ENCODE results near the gene EPB41L4B. TPM values are rescaled to one million over a fixed set of nuclear protein-coding genes. Genes with fewer than 3 reads are reported as not detected.

Gene EPB41L4B
- total RNA-seq, 1 experiment from 2014 or later, result 20.2 TPM

- H3K27me3 Mint-ChIP-seq (ENCODE audit: insufficient read depth, unreplicated experiment), result no peaks in the 10 kb centered on the region
- H3K4me1 Mint-ChIP-seq (ENCODE audit: insufficient read depth, unreplicated experiment), result peaks cover 63% of the 10 kb centered on the region
- H3K4me3 Mint-ChIP-seq (ENCODE audit: unreplicated experiment), result no peak overlapping the region
- intact Hi-C loops (cut with micrococcal nuclease), result no loop called here
- H3K36me3 Mint-ChIP-seq (ENCODE audit: insufficient read depth, unreplicated experiment), result peaks cover 16% of the 10 kb centered on the region
- no TSS peak for BruUV-seq (replicated peaks)
- DNase-seq (ENCODE audit: unreplicated experiment), result no peak
- no peak for TF ChIP-seq CTCF (IDR thresholded peaks at IDR 0.05; ENCODE audit: unreplicated experiment)
- H3K9me3 Mint-ChIP-seq (ENCODE audit: unreplicated experiment), result no peaks in the 10 kb centered on the region
- CTCF ChIA-PET, result interaction anchor here (0.7 to 1.2 kb wide), 4 partner anchors 54 to 458 kb away, joined by 3 to 5 read pairs (median 3); no protein-coding TSS in a partner anchor
- peak overlapping the region; percentile 58 for H3K27ac Mint-ChIP-seq (ENCODE audit: low read depth, unreplicated experiment)
- POLR2A ChIA-PET, result interaction anchor here (0.7 to 2.4 kb wide), 3 partner anchors 59 to 231 kb away, joined by 3 to 8 read pairs (median 3); no protein-coding TSS in a partner anchor
These were observed 8.1 kb downstream of the EPB41L4B start for GRCh38 chr9:109312783-109313182.

- Mint-ChIP-seq H3K27me3 (ENCODE audit: insufficient read depth, unreplicated experiment) (no peaks in the 10 kb centered on the region), H3K27ac (ENCODE audit: low read depth, unreplicated experiment) (no peak overlapping the region), H3K4me1 (ENCODE audit: insufficient read depth, unreplicated experiment) (peaks cover 62% of the 10 kb centered on the region), H3K36me3 (ENCODE audit: insufficient read depth, unreplicated experiment) (peaks cover 16% of the 10 kb centered on the region), H3K9me3 (ENCODE audit: unreplicated experiment) (no peaks in the 10 kb centered on the region), H3K4me3 (ENCODE audit: unreplicated experiment) (no peak overlapping the region)
- no TSS peak for BruUV-seq (replicated peaks)
- no peak for DNase-seq (ENCODE audit: unreplicated experiment)
- no peak for TF ChIP-seq CTCF (IDR thresholded peaks at IDR 0.05; ENCODE audit: unreplicated experiment)
- ChIA-PET POLR2A (interaction anchor here (0.7 to 1.3 kb wide), 3 partner anchors 14 to 57 kb away, joined by 3 to 5 read pairs (median 3); no protein-coding TSS in a partner anchor), CTCF (no interaction called here)
- intact Hi-C loops (cut with micrococcal nuclease), result no loop called here
These were observed 9.1 kb downstream of the EPB41L4B start for GRCh38 chr9:109311731-109312130.

GRCh38 chr9:109311286-109311685 is 9.6 kb downstream of the EPB41L4B start:
- intact Hi-C loops (cut with micrococcal nuclease), result no loop called here
- DNase-seq (ENCODE audit: unreplicated experiment), result no peak
- Mint-ChIP-seq H3K4me3 (ENCODE audit: unreplicated experiment) (no peak overlapping the region), H3K4me1 (ENCODE audit: insufficient read depth, unreplicated experiment) (peaks cover 58% of the 10 kb centered on the region), H3K36me3 (ENCODE audit: insufficient read depth, unreplicated experiment) (peaks cover 16% of the 10 kb centered on the region), H3K27ac (ENCODE audit: low read depth, unreplicated experiment) (no peak overlapping the region), H3K9me3 (ENCODE audit: unreplicated experiment) (no peaks in the 10 kb centered on the region), H3K27me3 (ENCODE audit: insufficient read depth, unreplicated experiment) (no peaks in the 10 kb centered on the region)
- CTCF ChIA-PET, result no interaction called here
- POLR2A ChIA-PET, result interaction anchor here (0.6 to 1.3 kb wide), 6 partner anchors 11 to 245 kb away, joined by 3 to 5 read pairs (median 3); no protein-coding TSS in a partner anchor
- BruUV-seq (replicated peaks), result no TSS peak
- TF ChIP-seq CTCF (IDR thresholded peaks at IDR 0.05; ENCODE audit: unreplicated experiment), result no peak

- TF ChIP-seq CTCF (IDR thresholded peaks at IDR 0.05; ENCODE audit: unreplicated experiment), result no peak
- no peak for DNase-seq (ENCODE audit: unreplicated experiment)
- peaks cover 50% of the 10 kb centered on the region for H3K4me1 Mint-ChIP-seq (ENCODE audit: insufficient read depth, unreplicated experiment)
- BruUV-seq (replicated peaks), result no TSS peak
- CTCF ChIA-PET, result interaction anchor here (0.5 to 0.8 kb wide), 4 partner anchors 30 to 162 kb away, joined by 3 read pairs; no protein-coding TSS in a partner anchor
- intact Hi-C loops (cut with micrococcal nuclease), result no loop called here
- H3K9me3 Mint-ChIP-seq (ENCODE audit: unreplicated experiment), result no peaks in the 10 kb centered on the region
- H3K27ac Mint-ChIP-seq (ENCODE audit: low read depth, unreplicated experiment), result no peak overlapping the region
- POLR2A ChIA-PET, result interaction anchor here (0.9 to 1.3 kb wide), 4 partner anchors 10 to 57 kb away, joined by 3 to 5 read pairs (median 4); no protein-coding TSS in a partner anchor
- H3K36me3 Mint-ChIP-seq (ENCODE audit: insufficient read depth, unreplicated experiment), result peaks cover 11% of the 10 kb centered on the region
- peak overlapping the region; percentile 8 for H3K4me3 Mint-ChIP-seq (ENCODE audit: unreplicated experiment)
- H3K27me3 Mint-ChIP-seq (ENCODE audit: insufficient read depth, unreplicated experiment), result no peaks in the 10 kb centered on the region
These were observed 10.4 kb downstream of the EPB41L4B start for GRCh38 chr9:109310486-109310901.

Measured in MCF 10A (cell line).